Stimulated activated CD4-positive, alpha-beta T cell treated with anti-CD3 and anti-CD28 coated beads, Interleukin-15, amount 100 ng/mL, for 48 hours (primary cell): ENCODE measurements around the gene ZSCAN26.

Source experiments
- DNase-seq, 2 donors: peaks; one replicate each; pipeline ENCODE4 v3.0.0-alpha.2; 2020; ENCODE audit warnings: low read depth in 2 of 2

ZSCAN26 gene

GRCh38 chr6:28322661-28323060, 55.7 kb downstream of the ZSCAN26 start:
- DNase-seq = no peak

- DNase-seq = no peak
Measured at GRCh38 chr6:28323813-28324424, 57.0 kb downstream of the ZSCAN26 start.

- DNase-seq = no peak
Measured at GRCh38 chr6:28326371-28326948, 59.5 kb downstream of the ZSCAN26 start.
